Neural cell (in vitro differentiated cells): Measurements from ENCODE around the gene DRAP1. TPM values are rescaled to one million over a fixed set of nuclear protein-coding genes. Genes with fewer than 3 reads are reported as not detected.

Experiments
- H2AFZ ChIP-seq: fragments of 200-600, 300-800 bp; sonication (generic), shearing (Covaris generic); 2 replicates; pipeline ENCODE4 v1.6.0; 2014; ENCODE audit warnings: low read depth, mild to moderate bottlenecking, antibody characterized with exemption, low read length, moderate library complexity
- H3F3A ChIP-seq: fragments of 200-600 bp; shearing (Covaris generic); 2 replicates; pipeline ENCODE4 v1.6.1; 2016; ENCODE audit warnings: mild to moderate bottlenecking, moderate library complexity, mixed read lengths, antibody characterized with exemption, low read length; ENCODE audit not compliant: insufficient read depth, poor library complexity, severe bottlenecking
- H3K27ac ChIP-seq: fragments of 200-600, 300-800 bp; sonication (generic), shearing (Covaris generic); 2 replicates; pipeline ENCODE4 v1.5.1; 2014; ENCODE audit warnings: mild to moderate bottlenecking, low read length, moderate library complexity
- H3K27me3 ChIP-seq: fragments of 300-800, 200-600 bp; sonication (generic), shearing (Covaris generic); 2 replicates; pipeline ENCODE4 v1.6.0; 2014; ENCODE audit warnings: mild to moderate bottlenecking, low read depth, low read length, moderate library complexity; ENCODE audit not compliant: insufficient read depth
- H3K36me3 ChIP-seq: fragments of 300-800, 200-600 bp; sonication (generic), shearing (Covaris generic); 2 replicates; pipeline ENCODE4 v1.5.1; 2014; ENCODE audit warnings: mild to moderate bottlenecking, antibody characterized with exemption, low read length, moderate library complexity; ENCODE audit not compliant: insufficient read depth
- H3K4me2 ChIP-seq: fragments of 300-800, 200-600 bp; sonication (generic), shearing (Covaris generic); 2 replicates; pipeline ENCODE4 v1.6.0; 2014; ENCODE audit warnings: mild to moderate bottlenecking, low read length
- H3K4me3 ChIP-seq: fragments of 300-800, 200-600 bp; sonication (generic), shearing (Covaris generic); 2 replicates; pipeline ENCODE4 v1.5.1; 2014; ENCODE audit warnings: mild to moderate bottlenecking, low read length, moderate library complexity
- H3K79me2 ChIP-seq: fragments of 200-600 bp; shearing (Covaris generic); replicated peaks from 2 replicates; pipeline ENCODE4 v1.6.0; 2014; ENCODE audit warnings: mild to moderate bottlenecking, low read length, moderate library complexity; ENCODE audit not compliant: insufficient read depth
- H3K9ac ChIP-seq: fragments of 300-800, 200-600 bp; sonication (generic), shearing (Covaris generic); 2 replicates; pipeline ENCODE4 v1.6.1; 2016; ENCODE audit warnings: mild to moderate bottlenecking, low read length, mixed read lengths
- H3K9me2 ChIP-seq: fragments of 200-600 bp; shearing (Covaris generic); 2 replicates; pipeline ENCODE4 v1.6.1; 2016; ENCODE audit warnings: mild to moderate bottlenecking, low read length, mixed read lengths; ENCODE audit not compliant: insufficient read depth
- H3K9me3 ChIP-seq: fragments of 200-600, 300-800 bp; sonication (generic), shearing (Covaris generic); 2 replicates; pipeline ENCODE4 v1.6.1; 2016; ENCODE audit warnings: mild to moderate bottlenecking, mixed run types, low read length, moderate library complexity, mixed read lengths
- H4K20me1 ChIP-seq: fragments of 200-600 bp; shearing (Covaris generic); 2 replicates; pipeline ENCODE4 v1.6.1; 2016; ENCODE audit warnings: mild to moderate bottlenecking, mixed run types; ENCODE audit not compliant: insufficient read depth
- EP300 ChIP-seq: fragments of 450-650 bp; conservative IDR thresholded peaks from 2 replicates; pipeline ENCODE4 v1.6.1; 2014; ENCODE audit warnings: antibody characterized with exemption, mild to moderate bottlenecking, moderate library complexity; ENCODE audit not compliant: poor library complexity, severe bottlenecking
- EZH2 ChIP-seq: fragments of 200-600, 300-800 bp; shearing (Covaris generic), sonication (generic); IDR thresholded peaks from 2 replicates; pipeline ENCODE4 v1.6.1; 2014; ENCODE audit warnings: antibody characterized with exemption, low read length, borderline replicate concordance, mild to moderate bottlenecking; ENCODE audit not compliant: insufficient read depth, poor library complexity, severe bottlenecking
- MXI1 ChIP-seq: fragments of 450-650 bp; conservative IDR thresholded peaks from 2 replicates; pipeline ENCODE4 v1.6.1; 2014; ENCODE audit warnings: antibody characterized with exemption, mild to moderate bottlenecking; ENCODE audit not compliant: poor library complexity, severe bottlenecking
- POLR2AphosphoS5 ChIP-seq: IDR thresholded peaks from 2 replicates; pipeline ENCODE4 v1.6.1; 2012
- RAD21 ChIP-seq: fragments of 450-650 bp; conservative IDR thresholded peaks from 2 replicates; pipeline ENCODE4 v1.6.1; 2014; ENCODE audit warnings: antibody characterized with exemption, mild to moderate bottlenecking, moderate library complexity
- SMC3 ChIP-seq: fragments of 450-650 bp; conservative IDR thresholded peaks from 2 replicates; pipeline ENCODE4 v1.6.1; 2014; ENCODE audit warnings: antibody characterized with exemption, mild to moderate bottlenecking, moderate library complexity; ENCODE audit not compliant: poor library complexity
- TAF1 ChIP-seq: IDR thresholded peaks from 2 replicates; pipeline ENCODE4 v1.6.1; 2012; ENCODE audit warnings: low read depth
- polyA plus RNA-seq: library from polyadenylated mRNA; depleted of rRNA; stranded (reverse); fragments of >200 nt; gene quantifications from 2 replicates; pipeline ENCODE4 v1.2.3, GENCODE V29; 2014
- TF ChIP-seq, protein P1 (sequence below): fragments of 450-650 bp; IDR thresholded peaks from 2 replicates; pipeline ENCODE4 v1.5.1; 2014; ENCODE audit warnings: antibody characterized with exemption, mild to moderate bottlenecking, moderate library complexity; ENCODE audit not compliant: poor library complexity, severe bottlenecking
- TF ChIP-seq, protein P2 (sequence below): IDR thresholded peaks from 2 replicates; pipeline ENCODE4 v1.6.1; 2012; ENCODE audit warnings: borderline replicate concordance

The DRAP1 gene
- polyA plus RNA-seq, 1 donor from 2014 or later, result 242 TPM

DNA sequence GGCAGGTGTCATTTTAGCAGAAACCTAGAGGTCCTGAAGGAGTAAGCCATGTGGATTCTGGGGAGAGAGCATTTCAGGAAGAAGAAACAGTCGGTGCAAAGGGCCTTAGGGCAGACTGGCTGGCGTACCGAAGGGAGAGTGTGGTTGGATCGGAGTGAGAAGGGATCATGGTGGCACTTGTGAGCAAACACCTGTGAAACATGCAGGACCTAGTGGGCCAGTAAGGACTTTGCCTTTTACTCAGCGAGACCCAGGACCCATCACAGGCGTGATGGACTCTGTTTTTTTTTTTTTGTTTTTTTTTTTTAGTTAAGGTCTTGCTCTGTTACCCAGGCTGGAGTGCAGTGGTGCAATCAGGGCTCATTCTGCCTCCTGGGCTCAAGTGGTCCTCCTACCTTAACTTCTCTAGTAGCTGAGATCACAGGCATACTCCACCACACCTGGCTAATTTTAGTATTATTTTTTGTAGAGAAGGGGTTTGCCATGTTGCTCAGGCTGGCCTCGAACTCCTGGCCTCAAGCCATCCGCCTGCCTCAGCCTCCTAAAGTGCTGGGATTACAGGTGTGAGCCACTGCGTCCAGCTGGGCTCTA, 22.6 kb downstream of the DRAP1 start:
- H3K9me2 ChIP-seq, result no peaks in the 10 kb centered on the region
- H3K4me2 ChIP-seq, result no peak overlapping the region
- TF ChIP-seq EZH2 (no peak), MXI1 (no peak), POLR2AphosphoS5 (no peak)
- TF ChIP-seq, protein P1, sequence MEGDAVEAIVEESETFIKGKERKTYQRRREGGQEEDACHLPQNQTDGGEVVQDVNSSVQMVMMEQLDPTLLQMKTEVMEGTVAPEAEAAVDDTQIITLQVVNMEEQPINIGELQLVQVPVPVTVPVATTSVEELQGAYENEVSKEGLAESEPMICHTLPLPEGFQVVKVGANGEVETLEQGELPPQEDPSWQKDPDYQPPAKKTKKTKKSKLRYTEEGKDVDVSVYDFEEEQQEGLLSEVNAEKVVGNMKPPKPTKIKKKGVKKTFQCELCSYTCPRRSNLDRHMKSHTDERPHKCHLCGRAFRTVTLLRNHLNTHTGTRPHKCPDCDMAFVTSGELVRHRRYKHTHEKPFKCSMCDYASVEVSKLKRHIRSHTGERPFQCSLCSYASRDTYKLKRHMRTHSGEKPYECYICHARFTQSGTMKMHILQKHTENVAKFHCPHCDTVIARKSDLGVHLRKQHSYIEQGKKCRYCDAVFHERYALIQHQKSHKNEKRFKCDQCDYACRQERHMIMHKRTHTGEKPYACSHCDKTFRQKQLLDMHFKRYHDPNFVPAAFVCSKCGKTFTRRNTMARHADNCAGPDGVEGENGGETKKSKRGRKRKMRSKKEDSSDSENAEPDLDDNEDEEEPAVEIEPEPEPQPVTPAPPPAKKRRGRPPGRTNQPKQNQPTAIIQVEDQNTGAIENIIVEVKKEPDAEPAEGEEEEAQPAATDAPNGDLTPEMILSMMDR, result no peak
- H3K9ac ChIP-seq, result no peak overlapping the region
- H3K27me3 ChIP-seq, result no peaks in the 10 kb centered on the region
- H4K20me1 ChIP-seq, result no peaks in the 10 kb centered on the region
- H3K9me3 ChIP-seq, result no peaks in the 10 kb centered on the region
- no peaks in the 10 kb centered on the region for H3K79me2 ChIP-seq
- no peak overlapping the region for H3K27ac ChIP-seq
- H3F3A ChIP-seq, result no peaks in the 10 kb centered on the region
- H3K4me3 ChIP-seq, result no peak overlapping the region
- no peak overlapping the region for H2AFZ ChIP-seq
- no peaks in the 10 kb centered on the region for H3K36me3 ChIP-seq

DNA sequence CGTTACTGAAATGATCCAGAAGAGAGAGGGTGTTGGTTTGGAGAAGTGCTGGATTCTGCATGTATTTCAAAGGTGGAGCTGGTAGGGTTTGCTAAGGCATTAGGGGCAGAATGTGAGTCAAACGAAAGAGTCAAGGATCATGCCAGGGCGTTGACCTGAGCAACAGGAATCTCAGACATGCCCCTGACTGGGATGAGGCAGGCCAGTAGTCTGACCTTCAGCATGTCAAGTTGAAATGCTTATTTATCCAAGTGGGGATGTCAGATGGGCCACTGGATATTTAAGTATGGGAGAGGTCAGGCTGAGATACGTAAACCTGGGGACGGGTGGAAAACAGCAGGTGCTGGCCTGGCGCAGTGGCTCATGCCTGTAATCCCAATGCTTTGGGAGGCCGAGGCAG, 23.3 kb downstream of the DRAP1 start:
- no peak overlapping the region for H3K4me2 ChIP-seq
- no peaks in the 10 kb centered on the region for H3F3A ChIP-seq
- H2AFZ ChIP-seq, result no peak overlapping the region
- H3K9me2 ChIP-seq, result no peaks in the 10 kb centered on the region
- H3K36me3 ChIP-seq, result no peaks in the 10 kb centered on the region
- no peaks in the 10 kb centered on the region for H3K27me3 ChIP-seq
- H3K4me3 ChIP-seq, result no peak overlapping the region
- no peaks in the 10 kb centered on the region for H4K20me1 ChIP-seq
- H3K9ac ChIP-seq, result no peak overlapping the region
- no peaks in the 10 kb centered on the region for H3K79me2 ChIP-seq
- no peak overlapping the region for H3K27ac ChIP-seq
- H3K9me3 ChIP-seq, result no peaks in the 10 kb centered on the region
- TF ChIP-seq TAF1 (no peak), EZH2 (no peak)

DNA sequence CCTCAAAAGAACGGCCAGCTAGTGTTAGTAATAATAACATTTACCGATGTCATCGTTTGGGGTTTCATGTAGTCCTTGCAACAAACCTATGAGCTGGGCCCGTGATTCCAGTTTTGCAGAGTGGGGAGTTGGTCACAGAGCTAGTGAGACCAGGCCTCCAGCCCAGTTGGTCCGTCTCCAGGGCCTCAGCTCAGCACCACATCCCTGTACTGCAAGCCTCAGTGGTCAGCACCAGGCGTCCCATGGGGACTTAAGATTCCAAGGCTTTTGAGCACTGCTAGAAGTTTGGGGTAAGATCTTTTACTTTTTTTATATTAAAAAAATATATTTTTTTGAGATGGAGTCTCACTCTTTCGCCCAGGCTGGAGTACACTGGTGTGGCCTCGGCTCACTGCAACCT, 25.0 kb downstream of the DRAP1 start:
- Histone ChIP-seq H3K9me3 (no peaks in the 10 kb centered on the region), H3K4me2 (no peak overlapping the region), H3K79me2 (no peaks in the 10 kb centered on the region), H3K27ac (no peak overlapping the region), H3K9me2 (no peaks in the 10 kb centered on the region), H3K27me3 (no peaks in the 10 kb centered on the region), H4K20me1 (no peaks in the 10 kb centered on the region), H3K36me3 (no peaks in the 10 kb centered on the region), H3F3A (no peaks in the 10 kb centered on the region), H3K4me3 (no peak overlapping the region), H3K9ac (no peak overlapping the region), H2AFZ (no peak overlapping the region)
- TF ChIP-seq POLR2AphosphoS5 (no peak), EZH2 (no peak), EP300 (no peak), MXI1 (no peak), TAF1 (no peak), SMC3 (no peak), RAD21 (no peak)
- TF ChIP-seq, protein P2, sequence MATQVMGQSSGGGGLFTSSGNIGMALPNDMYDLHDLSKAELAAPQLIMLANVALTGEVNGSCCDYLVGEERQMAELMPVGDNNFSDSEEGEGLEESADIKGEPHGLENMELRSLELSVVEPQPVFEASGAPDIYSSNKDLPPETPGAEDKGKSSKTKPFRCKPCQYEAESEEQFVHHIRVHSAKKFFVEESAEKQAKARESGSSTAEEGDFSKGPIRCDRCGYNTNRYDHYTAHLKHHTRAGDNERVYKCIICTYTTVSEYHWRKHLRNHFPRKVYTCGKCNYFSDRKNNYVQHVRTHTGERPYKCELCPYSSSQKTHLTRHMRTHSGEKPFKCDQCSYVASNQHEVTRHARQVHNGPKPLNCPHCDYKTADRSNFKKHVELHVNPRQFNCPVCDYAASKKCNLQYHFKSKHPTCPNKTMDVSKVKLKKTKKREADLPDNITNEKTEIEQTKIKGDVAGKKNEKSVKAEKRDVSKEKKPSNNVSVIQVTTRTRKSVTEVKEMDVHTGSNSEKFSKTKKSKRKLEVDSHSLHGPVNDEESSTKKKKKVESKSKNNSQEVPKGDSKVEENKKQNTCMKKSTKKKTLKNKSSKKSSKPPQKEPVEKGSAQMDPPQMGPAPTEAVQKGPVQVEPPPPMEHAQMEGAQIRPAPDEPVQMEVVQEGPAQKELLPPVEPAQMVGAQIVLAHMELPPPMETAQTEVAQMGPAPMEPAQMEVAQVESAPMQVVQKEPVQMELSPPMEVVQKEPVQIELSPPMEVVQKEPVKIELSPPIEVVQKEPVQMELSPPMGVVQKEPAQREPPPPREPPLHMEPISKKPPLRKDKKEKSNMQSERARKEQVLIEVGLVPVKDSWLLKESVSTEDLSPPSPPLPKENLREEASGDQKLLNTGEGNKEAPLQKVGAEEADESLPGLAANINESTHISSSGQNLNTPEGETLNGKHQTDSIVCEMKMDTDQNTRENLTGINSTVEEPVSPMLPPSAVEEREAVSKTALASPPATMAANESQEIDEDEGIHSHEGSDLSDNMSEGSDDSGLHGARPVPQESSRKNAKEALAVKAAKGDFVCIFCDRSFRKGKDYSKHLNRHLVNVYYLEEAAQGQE, result no peak
- TF ChIP-seq, protein P1, result no peak
